GM18511 (cell line): ENCODE data around the gene CRIM1.
"Not testable (repeated sequence)": the region's sequence is repeated elsewhere in the genome, so short reads cannot be mapped to it uniquely, and the experiment has no call there.

Experiments used
- ATAC-seq: cut with Tn5 transposase; IDR thresholded peaks from one replicate; pipeline ENCODE4 v1.9.1; 2021; ENCODE audit warnings: mild to moderate bottlenecking, moderate library complexity; ENCODE audit not compliant: unreplicated experiment

CRIM1 gene

GRCh38 chr2:36355151-36355889, at the start of gene CRIM1:
TSS of gene CRIM1 (plus strand) at chr2:36355778. CDS start at chr2:36356293, 515 bp downstream.
- peak; percentile 36 for ATAC-seq

GRCh38 chr2:36307441-36307840, 48.1 kb upstream of the CRIM1 start:
- ATAC-seq, result no peak

- not testable (repeated sequence) for ATAC-seq
These were observed 45.1 kb upstream of the CRIM1 start for GRCh38 chr2:36310444-36310843.

- ATAC-seq, result no peak
These were observed 37.0 kb upstream of the CRIM1 start for GRCh38 chr2:36318547-36318946.

GRCh38 chr2:36322108-36322507, 33.5 kb upstream of the CRIM1 start:
- no peak for ATAC-seq

- ATAC-seq, result no peak
These were observed 29.3 kb upstream of the CRIM1 start for GRCh38 chr2:36326286-36326685.

GRCh38 chr2:36329251-36329650, 26.3 kb upstream of the CRIM1 start:
- ATAC-seq, result no peak

- no peak for ATAC-seq
These were observed 25.7 kb upstream of the CRIM1 start for GRCh38 chr2:36329746-36330472.

- ATAC-seq, result no peak
These were observed 24.8 kb upstream of the CRIM1 start for GRCh38 chr2:36330473-36331395.

GRCh38 chr2:36333350-36334012, 22.1 kb upstream of the CRIM1 start:
- ATAC-seq, result no peak

GRCh38 chr2:36335597-36335996, 20.0 kb upstream of the CRIM1 start:
- ATAC-seq, result no peak

GRCh38 chr2:36336321-36336720, 19.3 kb upstream of the CRIM1 start:
- no peak for ATAC-seq

- peak; percentile 79 for ATAC-seq
These were observed 18.2 kb upstream of the CRIM1 start for GRCh38 chr2:36337354-36337753.

- no peak for ATAC-seq
These were observed 17.3 kb upstream of the CRIM1 start for GRCh38 chr2:36338124-36338826.

- no peak for ATAC-seq
These were observed 16.8 kb upstream of the CRIM1 start for GRCh38 chr2:36338827-36339145.

GRCh38 chr2:36339607-36340218, 15.9 kb upstream of the CRIM1 start:
- ATAC-seq, result no peak

- ATAC-seq, result no peak
These were observed 12.0 kb upstream of the CRIM1 start for GRCh38 chr2:36343606-36344005.

- no peak for ATAC-seq
These were observed 6.9 kb upstream of the CRIM1 start for GRCh38 chr2:36348721-36349120.

- ATAC-seq, result no peak
These were observed 4.3 kb upstream of the CRIM1 start for GRCh38 chr2:36351291-36351690.
